Gastroesophageal sphincter (tissue), 3 donors: ENCODE measurements around the gene ITGA6.

Source experiments
- CTCF ChIP-seq, 4 experiments: fragments of 200-600 bp in 2 of 4; fragments of 450-650 bp in 2 of 4; sonication (generic) in 1 of 4; IDR thresholded peaks; one replicate each; pipeline ENCODE4 v1.5.1; 2017 to 2019; ENCODE audit warnings: antibody characterized with exemption in 4 of 4, mild to moderate bottlenecking in 2 of 4, moderate library complexity in 2 of 4
- EP300 ChIP-seq: sonication (generic); formaldehyde crosslinking; IDR thresholded peaks from one replicate; pipeline ENCODE4 v1.6.1; 2017; ENCODE audit warnings: antibody characterized with exemption, mild to moderate bottlenecking
- POLR2A ChIP-seq, 2 donors: fragments of 450-650 bp; IDR thresholded peaks; one replicate each; pipeline ENCODE4 v1.6.1; 2017; ENCODE audit warnings: antibody characterized with exemption in 2 of 2, mild to moderate bottlenecking in 2 of 2, moderate library complexity in 1 of 2
- POLR2AphosphoS5 ChIP-seq: sonication (generic); formaldehyde crosslinking; IDR thresholded peaks from one replicate; pipeline ENCODE4 v1.6.1; 2017; ENCODE audit warnings: antibody characterized with exemption

DNA sequence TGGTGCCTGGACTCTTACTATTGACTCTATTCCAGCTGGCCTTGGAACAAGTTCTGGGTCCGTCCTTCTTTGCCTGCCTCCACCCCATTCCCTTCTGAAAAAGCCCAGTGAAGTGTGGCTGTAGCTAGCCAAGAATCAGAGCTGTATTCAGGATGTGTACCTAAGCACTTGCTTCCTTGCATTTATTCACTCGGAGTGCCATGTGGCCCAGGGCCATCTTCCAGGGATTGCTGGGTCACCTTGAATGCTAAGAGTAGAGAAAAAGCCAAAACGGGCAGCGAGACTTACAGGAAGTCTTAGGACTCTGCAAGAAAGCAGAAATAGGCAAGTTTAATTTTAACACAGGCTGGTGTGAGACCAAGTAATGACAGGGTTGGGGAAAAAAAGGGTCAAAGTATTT lies 4.1 kb downstream of the ITGA6 start:
- TF ChIP-seq CTCF (IDR thresholded peaks at IDR 0.05) = no peak
- TF ChIP-seq POLR2A (IDR thresholded peaks at IDR 0.05) = no peak
- TF ChIP-seq POLR2AphosphoS5 = no peak
- no peak for TF ChIP-seq EP300
